GM21717 (cell line): ENCODE results near the gene SEC24C.
"Not testable (repeated sequence)": the region's sequence is repeated elsewhere in the genome, so short reads cannot be mapped to it uniquely, and the experiment has no call there.

Experiments used
- ATAC-seq: cut with Tn5 transposase; IDR thresholded peaks from one replicate; pipeline ENCODE4 v1.9.1; 2021; ENCODE audit warnings: mild to moderate bottlenecking, moderate library complexity; ENCODE audit not compliant: unreplicated experiment

SEC24C gene

GRCh38 chr10:73789659-73790055 is 45.5 kb downstream of the SEC24C start:
- ATAC-seq, result no peak

GRCh38 chr10:73790886-73791625 is 46.9 kb downstream of the SEC24C start:
- no peak for ATAC-seq

- ATAC-seq, result no peak
These were observed 47.8 kb downstream of the SEC24C start for GRCh38 chr10:73791871-73792400.

GRCh38 chr10:73793456-73793855 is 49.3 kb downstream of the SEC24C start:
- ATAC-seq, result no peak

- ATAC-seq, result not testable (repeated sequence)
These were observed 51.3 kb downstream of the SEC24C start for GRCh38 chr10:73795491-73795890.

GRCh38 chr10:73796035-73796434 is 51.9 kb downstream of the SEC24C start:
- ATAC-seq, result not testable (repeated sequence)

- ATAC-seq, result no peak
These were observed 52.6 kb downstream of the SEC24C start for GRCh38 chr10:73796766-73797165.

- ATAC-seq, result no peak
These were observed 53.3 kb downstream of the SEC24C start for GRCh38 chr10:73797324-73798025.

- no peak for ATAC-seq
These were observed 53.9 kb downstream of the SEC24C start for GRCh38 chr10:73798087-73798486.

- no peak for ATAC-seq
These were observed 54.9 kb downstream of the SEC24C start for GRCh38 chr10:73798927-73799560.

GRCh38 chr10:73799899-73800559 is 55.9 kb downstream of the SEC24C start:
- no peak for ATAC-seq

- ATAC-seq, result no peak
These were observed 56.5 kb downstream of the SEC24C start for GRCh38 chr10:73800560-73801252.

- ATAC-seq, result no peak
These were observed 57.0 kb downstream of the SEC24C start for GRCh38 chr10:73801253-73801590.

GRCh38 chr10:73802276-73802991 is 58.3 kb downstream of the SEC24C start:
- no peak for ATAC-seq

GRCh38 chr10:73803680-73804286 is 59.6 kb downstream of the SEC24C start:
- peak; percentile 68 for ATAC-seq

GRCh38 chr10:73806176-73806950 is 62.2 kb downstream of the SEC24C start:
- ATAC-seq, result no peak

GRCh38 chr10:73807471-73807870 is 63.3 kb downstream of the SEC24C start:
- no peak for ATAC-seq

- ATAC-seq, result no peak
These were observed 64.0 kb downstream of the SEC24C start for GRCh38 chr10:73808021-73808815.
